ENCODE results near the gene DNAH14. TPM values are rescaled to one million over a fixed set of nuclear protein-coding genes. Genes with fewer than 3 reads are reported as not detected.

Gene DNAH14
- total and polyA plus RNA-seq, 2 of the 4 experiments (the other 2 are of a cell fraction) = 2.7 to 3.6 TPM

- H3K14ac ChIP-seq (replicated peaks; ENCODE audit: low read depth, low read length) = peak overlapping the region; percentile 24
- ChIA-PET POLR2A (ENCODE audit: unreplicated experiment) (no interaction called here), CTCF (interaction anchor here (0.6 kb wide), 3 partner anchors 18 to 488 kb away, joined by 3 to 5 read pairs (median 4); no protein-coding TSS in a partner anchor)
- ATAC-seq (ENCODE audit: low read depth) (no peak), DNase-seq (no peak)
- H3K4me1 ChIP-seq (ENCODE audit: control insufficient read depth, insufficient read depth, low read length) = peaks cover 16% of the 10 kb centered on the region
- no peak overlapping the region for H3K56ac ChIP-seq (ENCODE audit: extremely low read depth, insufficient read depth, low read length)
- in situ Hi-C loops (cut with MboI; ENCODE audit: low sequenced_read_pairs) (loop anchor here (25.0 kb wide), 1 partner anchor 936 kb away; no protein-coding TSS in a partner anchor), intact Hi-C loops (cut with micrococcal nuclease) (no loop called here), dilution Hi-C loops (cut with HindIII; ENCODE audit: low sequenced_read_pairs, unreplicated experiment) (no loop called here)
- H3K27ac ChIP-seq (ENCODE audit: insufficient read depth, low read length) = no peak overlapping the region
- H2BK20ac ChIP-seq (ENCODE audit: low read depth, low read length) = no peak overlapping the region
- no peak overlapping the region; a peak in 1 of 4 replicates for H4K8ac ChIP-seq (ENCODE audit: low read depth in 2 of 2, low read length in 2 of 2)
- peak overlapping the region; percentile 47 for H3K23ac ChIP-seq (ENCODE audit: low read depth, low read length)
- no peak overlapping the region for H2AK9ac ChIP-seq (replicated peaks; ENCODE audit: low read depth, low read length, poor library complexity)
- no peak overlapping the region for H2AFZ ChIP-seq (replicated peaks; ENCODE audit: low read length, poor library complexity)
- H3K4me3 ChIP-seq (ENCODE audit: insufficient read depth, low read depth, low read length) = no peak overlapping the region
- H3K9ac ChIP-seq (ENCODE audit: low read depth, low read length) = no peak overlapping the region
- H3K4me2 ChIP-seq (ENCODE audit: low read depth, low read length) = no peak overlapping the region
- H2BK5ac ChIP-seq (ENCODE audit: low read depth, low read length, poor library complexity, severe bottlenecking) = peak overlapping the region; percentile 21
- no peaks in the 10 kb centered on the region for H3K9me3 ChIP-seq (ENCODE audit: control insufficient read depth, insufficient read depth, low read length)
- H2BK15ac ChIP-seq (ENCODE audit: low read depth, low read length) = no peak overlapping the region
- no peak overlapping the region for H4K5ac ChIP-seq (ENCODE audit: low read depth, low read length)
- H2BK120ac ChIP-seq (ENCODE audit: low read depth, low read length) = no peak overlapping the region
- H3K18ac ChIP-seq (ENCODE audit: low read depth, low read length) = no peak overlapping the region
- H3K4ac ChIP-seq (ENCODE audit: low read depth, low read length) = peak overlapping the region; percentile 51; the same call in 1 of the 2 replicates
- H3K9me1 ChIP-seq (ENCODE audit: insufficient read depth, low read length) = peaks cover 12% of the 10 kb centered on the region
- no peak overlapping the region for H2AK5ac ChIP-seq (ENCODE audit: low read depth, low read length)
- peaks cover 4% of the 10 kb centered on the region for H3K36me3 ChIP-seq (ENCODE audit: control insufficient read depth, insufficient read depth, low read length)
- no peak overlapping the region for H4K91ac ChIP-seq (ENCODE audit: insufficient read depth, low read depth, low read length)
- no peaks in the 10 kb centered on the region for H3K27me3 ChIP-seq (ENCODE audit: control insufficient read depth, insufficient read depth, low read length)
- peaks cover 31% of the 10 kb centered on the region; the same call in 1 of the 2 replicates for H4K20me1 ChIP-seq (ENCODE audit: insufficient read depth, low read length)
- TF ChIP-seq RCOR1 (IDR thresholded peaks at IDR 0.05; ENCODE audit: insufficient replicate concordance, low read length) (no peak), BHLHE40 (IDR thresholded peaks at IDR 0.05; ENCODE audit: low read depth, low read length) (no peak), ELK1 (IDR thresholded peaks at IDR 0.05; ENCODE audit: borderline replicate concordance, low read depth, low read length) (no peak), SMC3 (IDR thresholded peaks at IDR 0.05; ENCODE audit: low read depth, low read length) (no peak), RFX5 (IDR thresholded peaks at IDR 0.05; ENCODE audit: low read depth, low read length) (no peak), MXI1 (IDR thresholded peaks at IDR 0.05; ENCODE audit: borderline replicate concordance, low read depth, low read length) (no peak), MAFK (IDR thresholded peaks at IDR 0.05; ENCODE audit: low read depth, low read length) (no peak), CTCF (conservative IDR thresholded peaks at IDR 0.05; ENCODE audit: low read depth, low read length) (no peak), NFE2L2 (IDR thresholded peaks at IDR 0.05; ENCODE audit: low read depth, low read length) (no peak), CEBPB (IDR thresholded peaks at IDR 0.05; ENCODE audit: low read depth, low read length) (no peak)
- peaks cover 30 to 57% of the 10 kb centered on the region in 2 experiments for H3K79me1 ChIP-seq (ENCODE audit: low read depth in 1 of 2, low read length in 2 of 2)
- WGBS, 2 experiments (ENCODE audit: extremely low coverage in 2 of 2, insufficient read length in 1 of 2) = no CpG with 5 or more reads among the region's 7 CpGs
- no TSS peak for BruUV-seq (replicated peaks)
Measured at GRCh38 chr1:225422795-225423517, 493.5 kb downstream of the DNAH14 start.

Measured in IMR-90 (cell line).